ENCODE measurements around the gene SAXO2. TPM values are rescaled to one million over a fixed set of nuclear protein-coding genes. Genes with fewer than 3 reads are reported as not detected.
"Not testable (repeated sequence)": the region's sequence is repeated elsewhere in the genome, so short reads cannot be mapped to it uniquely, and the experiment has no call there.

Gene SAXO2
- total and polyA plus RNA-seq, 3 experiments from 2014 or later: 0.97 to 1.9 (median 1.6) TPM

- peaks cover 0 to 11% (median 0%) of the 10 kb centered on the region in 3 donors for H3K36me3 Mint-ChIP-seq
- H3K4me1 Mint-ChIP-seq: peaks cover 0 to 6% (median 5%) of the 10 kb centered on the region in 3 donors
- POLR2A ChIA-PET: interaction anchor here (0.6 kb wide), 1 partner anchor 1224 kb away, joined by 4 read pairs; no protein-coding TSS in a partner anchor
- no peak for DNase-seq
- peaks cover 3 to 8% (median 6%) of the 10 kb centered on the region in 5 donors for H3K9me3 Mint-ChIP-seq
- H3K27ac ChIP-seq (ENCODE audit: low read depth, low read length): no peak overlapping the region
- H3K4me3 Mint-ChIP-seq: no peak overlapping the region
- H3K27me3 ChIP-seq (ENCODE audit: insufficient read depth, low read length, poor library complexity, severe bottlenecking): no peaks in the 10 kb centered on the region
- CTCF ChIA-PET: no interaction called here
- no peaks in the 10 kb centered on the region for H3K36me3 ChIP-seq (ENCODE audit: insufficient read depth, low read length)
- no peaks in the 10 kb centered on the region for H3K4me1 ChIP-seq (ENCODE audit: insufficient read depth, low read length)
- no peak overlapping the region for H3K27ac Mint-ChIP-seq
- no peak overlapping the region for H3K4me3 ChIP-seq (ENCODE audit: low read length)
- H3K27me3 Mint-ChIP-seq: peaks cover 0 to 9% of the 10 kb centered on the region in 2 donors
- H3K9me3 ChIP-seq (ENCODE audit: low read length): no peaks in the 10 kb centered on the region
Measured at GRCh38 chr15:82309802-82310201, 47.2 kb downstream of the SAXO2 start.

- H3K36me3 ChIP-seq (ENCODE audit: insufficient read depth, low read length); H3K9me3 Mint-ChIP-seq; H3K4me1 Mint-ChIP-seq; CTCF ChIA-PET; H3K4me3 ChIP-seq (ENCODE audit: low read length); POLR2A ChIA-PET; H3K27me3 Mint-ChIP-seq; DNase-seq; H3K4me3 Mint-ChIP-seq; H3K27me3 ChIP-seq (ENCODE audit: insufficient read depth, low read length, poor library complexity, severe bottlenecking); H3K27ac Mint-ChIP-seq; H3K27ac ChIP-seq (ENCODE audit: low read depth, low read length); H3K4me1 ChIP-seq (ENCODE audit: insufficient read depth, low read length); H3K9me3 ChIP-seq (ENCODE audit: low read length): not testable (repeated sequence)
- H3K36me3 Mint-ChIP-seq: peaks cover 0 to 11% (median 0%) of the 10 kb centered on the region in 3 donors
Measured at GRCh38 chr15:82311321-82311720, 48.7 kb downstream of the SAXO2 start.

GRCh38 chr15:82312586-82313349 is 50.1 kb downstream of the SAXO2 start:
- Mint-ChIP-seq H3K36me3 (peaks cover 0 to 11% (median 0%) of the 10 kb centered on the region in 3 donors), H3K9me3 (peaks cover 3 to 8% (median 6%) of the 10 kb centered on the region in 5 donors), H3K27ac (no peak overlapping the region), H3K27me3 (peaks cover 0 to 9% of the 10 kb centered on the region in 2 donors), H3K4me3 (no peak overlapping the region), H3K4me1 (no peaks in the 10 kb centered on the region)
- H3K27ac ChIP-seq (ENCODE audit: low read depth, low read length): no peak overlapping the region
- H3K27me3 ChIP-seq (ENCODE audit: insufficient read depth, low read length, poor library complexity, severe bottlenecking): no peaks in the 10 kb centered on the region
- no peak for DNase-seq
- H3K9me3 ChIP-seq (ENCODE audit: low read length): no peaks in the 10 kb centered on the region
- POLR2A ChIA-PET: no interaction called here
- CTCF ChIA-PET: no interaction called here
- H3K4me3 ChIP-seq (ENCODE audit: low read length): no peak overlapping the region
- no peaks in the 10 kb centered on the region for H3K36me3 ChIP-seq (ENCODE audit: insufficient read depth, low read length)
- H3K4me1 ChIP-seq (ENCODE audit: insufficient read depth, low read length): no peaks in the 10 kb centered on the region

DNA sequence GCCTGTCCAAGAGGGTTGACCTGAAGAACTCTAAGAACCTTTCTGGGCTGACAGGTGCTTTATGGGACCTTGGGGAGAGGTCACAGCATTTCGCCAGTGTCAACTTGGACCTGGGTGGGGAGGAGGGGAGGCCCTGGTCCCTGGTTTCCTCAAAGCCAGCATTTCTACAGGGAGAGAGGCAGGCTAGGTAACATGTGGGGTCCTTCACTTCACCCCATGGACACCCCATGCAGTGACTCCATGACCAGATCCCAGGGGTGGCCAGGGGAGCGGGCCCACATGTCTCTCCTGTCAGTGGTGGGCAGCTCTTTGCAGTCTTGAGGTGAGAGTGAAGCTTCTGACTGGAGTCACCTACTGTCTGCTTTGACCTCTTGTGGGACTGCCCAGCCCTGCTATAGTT is 50.8 kb downstream of the SAXO2 start:
- POLR2A ChIA-PET: no interaction called here
- no peak overlapping the region for H3K4me3 Mint-ChIP-seq
- no peaks in the 10 kb centered on the region for H3K4me1 ChIP-seq (ENCODE audit: insufficient read depth, low read length)
- no peak overlapping the region for H3K4me3 ChIP-seq (ENCODE audit: low read length)
- H3K9me3 ChIP-seq (ENCODE audit: low read length): no peaks in the 10 kb centered on the region
- DNase-seq: no peak
- H3K27me3 Mint-ChIP-seq: peaks cover 0 to 9% of the 10 kb centered on the region in 2 donors
- H3K4me1 Mint-ChIP-seq: no peaks in the 10 kb centered on the region
- no peaks in the 10 kb centered on the region for H3K36me3 ChIP-seq (ENCODE audit: insufficient read depth, low read length)
- H3K27ac ChIP-seq (ENCODE audit: low read depth, low read length): no peak overlapping the region
- H3K27me3 ChIP-seq (ENCODE audit: insufficient read depth, low read length, poor library complexity, severe bottlenecking): no peaks in the 10 kb centered on the region
- peaks cover 3 to 8% (median 6%) of the 10 kb centered on the region in 5 donors for H3K9me3 Mint-ChIP-seq
- H3K27ac Mint-ChIP-seq: peak overlapping the region in 1 of 8 donors; percentile 26
- CTCF ChIA-PET: no interaction called here
- H3K36me3 Mint-ChIP-seq: peaks cover 0 to 11% (median 0%) of the 10 kb centered on the region in 3 donors

- H3K9me3 Mint-ChIP-seq; H3K27ac ChIP-seq (ENCODE audit: low read depth, low read length); H3K4me1 ChIP-seq (ENCODE audit: insufficient read depth, low read length); H3K27me3 ChIP-seq (ENCODE audit: insufficient read depth, low read length, poor library complexity, severe bottlenecking); H3K4me3 Mint-ChIP-seq; CTCF ChIA-PET; DNase-seq; POLR2A ChIA-PET; H3K36me3 Mint-ChIP-seq; H3K9me3 ChIP-seq (ENCODE audit: low read length); H3K4me1 Mint-ChIP-seq; H3K36me3 ChIP-seq (ENCODE audit: insufficient read depth, low read length); H3K4me3 ChIP-seq (ENCODE audit: low read length); H3K27me3 Mint-ChIP-seq: not testable (repeated sequence)
- H3K27ac Mint-ChIP-seq: peak overlapping the region in 1 of 8 donors; percentile 26
Measured at GRCh38 chr15:82313951-82314768, 51.5 kb downstream of the SAXO2 start.

GRCh38 chr15:82314769-82315518 is 52.3 kb downstream of the SAXO2 start:
- no peaks in the 10 kb centered on the region for H3K36me3 ChIP-seq (ENCODE audit: insufficient read depth, low read length)
- H3K36me3 Mint-ChIP-seq: peaks cover 0 to 6% (median 0%) of the 10 kb centered on the region in 3 donors

DNA sequence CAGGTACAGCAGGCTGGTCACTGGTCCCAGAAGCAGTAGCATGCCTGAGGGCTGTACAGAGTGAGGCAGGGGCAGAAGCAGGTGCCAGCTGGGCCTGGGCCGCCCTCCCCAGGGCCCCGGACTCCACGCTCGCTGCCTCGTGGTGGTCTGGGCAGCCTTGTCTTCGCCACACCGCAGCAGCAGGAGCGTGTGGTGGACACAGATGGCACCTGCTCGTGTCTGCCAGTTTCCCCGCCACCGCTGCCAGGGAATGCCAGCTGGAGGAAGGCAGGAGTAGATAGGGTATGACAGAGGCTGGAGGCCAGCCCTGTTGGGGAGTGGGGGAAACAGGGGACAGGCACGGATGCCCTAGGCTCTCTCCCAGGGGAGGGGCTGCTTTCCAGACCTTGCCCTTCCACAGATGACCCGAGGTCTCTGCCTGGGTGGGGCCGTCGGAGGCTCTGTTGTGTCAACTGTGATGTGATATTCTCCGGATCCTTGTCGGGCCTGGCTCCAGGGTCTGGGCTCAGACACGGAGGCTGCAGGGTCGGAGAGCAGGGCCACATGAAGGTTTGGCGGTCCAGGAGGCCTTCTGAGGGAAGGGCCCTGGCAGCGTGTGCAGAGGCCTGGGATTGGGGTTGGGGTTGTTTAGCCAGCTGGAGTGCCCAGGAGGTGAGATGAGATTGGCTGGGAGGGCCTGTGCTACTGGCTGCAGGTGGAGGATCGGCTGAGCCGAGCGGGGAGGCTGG is 53.1 kb downstream of the SAXO2 start:
- Mint-ChIP-seq H3K9me3 (peaks cover 2 to 4% (median 3%) of the 10 kb centered on the region in 5 donors), H3K27ac (no peak overlapping the region), H3K27me3 (peaks cover 0 to 5% of the 10 kb centered on the region in 2 donors), H3K4me1 (no peaks in the 10 kb centered on the region), H3K36me3 (peaks cover 0 to 2% (median 0%) of the 10 kb centered on the region in 3 donors), H3K4me3 (no peak overlapping the region)
- H3K27ac ChIP-seq (ENCODE audit: low read depth, low read length): no peak overlapping the region
- no peaks in the 10 kb centered on the region for H3K9me3 ChIP-seq (ENCODE audit: low read length)
- ChIA-PET CTCF (no interaction called here), POLR2A (no interaction called here)
- H3K4me3 ChIP-seq (ENCODE audit: low read length): no peak overlapping the region
- no peaks in the 10 kb centered on the region for H3K4me1 ChIP-seq (ENCODE audit: insufficient read depth, low read length)
- no peaks in the 10 kb centered on the region for H3K36me3 ChIP-seq (ENCODE audit: insufficient read depth, low read length)
- DNase-seq: no peak
- H3K27me3 ChIP-seq (ENCODE audit: insufficient read depth, low read length, poor library complexity, severe bottlenecking): no peaks in the 10 kb centered on the region

More at GRCh38 chr15:82314769-82315518, 52.3 kb downstream of the SAXO2 start:
- Histone ChIP-seq H3K4me3 (ENCODE audit: low read length) (no peak overlapping the region), H3K27ac (ENCODE audit: low read depth, low read length) (no peak overlapping the region), H3K4me1 (ENCODE audit: insufficient read depth, low read length) (no peaks in the 10 kb centered on the region), H3K27me3 (ENCODE audit: insufficient read depth, low read length, poor library complexity, severe bottlenecking) (no peaks in the 10 kb centered on the region), H3K9me3 (ENCODE audit: low read length) (no peaks in the 10 kb centered on the region)
- ChIA-PET POLR2A (no interaction called here), CTCF (no interaction called here)
- Mint-ChIP-seq H3K27me3 (peaks cover 0 to 9% of the 10 kb centered on the region in 2 donors), H3K9me3 (peaks cover 3 to 8% (median 6%) of the 10 kb centered on the region in 5 donors), H3K4me1 (no peaks in the 10 kb centered on the region), H3K27ac (peak overlapping the region in 1 of 8 donors; percentile 36), H3K4me3 (no peak overlapping the region)
- no peak for DNase-seq

Data from CD8-positive, alpha-beta memory T cell (primary cell).